Endothelial cell of umbilical vein (primary cell): ENCODE data around the gene RGP1. TPM values are rescaled to one million over a fixed set of nuclear protein-coding genes. Genes with fewer than 3 reads are reported as not detected.

Experiments
- BruUV-seq: library from RNA; stranded (reverse); fragments of 400-500 nt; replicated peaks from 2 replicates; lab custom pipeline; 2021; lab: Mats Ljungman, UMichigan
- CTCF ChIA-PET: fragments of 300-600, 350-600 bp; sonication (Branson Sonifier 250); formaldehyde crosslinking; loops from one replicate; lab custom pipeline; 2021; ENCODE audit warnings: antibody characterized with exemption, inconsistent platforms; lab: Charles Lee
- POLR2A ChIA-PET: fragments of 300-600, 350-600 bp; sonication (Branson Sonifier 250); formaldehyde crosslinking; loops from one replicate; lab custom pipeline; 2021; ENCODE audit warnings: antibody characterized with exemption, inconsistent platforms; lab: Charles Lee
- DNase-seq: peaks from one replicate; pipeline ENCODE4 v3.0.0-alpha.2; 2011; ENCODE audit warnings: low read depth, low spot score
- FAIRE-seq: peaks from 2 replicates; lab custom pipeline; 2011; peaks lifted over from hg19 to GRCh38; lab: Jason Lieb, UNC
- H2AFZ ChIP-seq: 2 replicates; pipeline ENCODE4 v1.6.0; 2012; ENCODE audit warnings: low read depth, low read length, control low read depth, inconsistent platforms
- H3K27ac ChIP-seq: 2 replicates; pipeline ENCODE4 v1.5.1; 2011; ENCODE audit warnings: low read depth, mild to moderate bottlenecking, control low read depth, low read length, moderate library complexity; ENCODE audit not compliant: insufficient read depth
- H3K27me3 ChIP-seq, 2 experiments: 2 replicates each; pipeline versions ENCODE4 v1.6.0 to v1.6.1; 2011; ENCODE audit warnings: low read length in 2 of 2, mixed read lengths in 1 of 2; ENCODE audit not compliant: control insufficient read depth in 2 of 2, insufficient read depth in 2 of 2
- H3K36me3 ChIP-seq, 2 experiments: 2 replicates in 1 of 2; 3 replicates in 1 of 2; pipeline ENCODE4 v1.5.1; 2011; ENCODE audit warnings: low read length in 2 of 2, mild to moderate bottlenecking in 1 of 2, moderate library complexity in 1 of 2; ENCODE audit not compliant: control insufficient read depth in 2 of 2, insufficient read depth in 2 of 2; ENCODE audit errors: extremely low read depth in 1 of 2
- H3K4me1 ChIP-seq: 3 replicates; pipeline ENCODE4 v1.5.1; 2011; ENCODE audit warnings: mild to moderate bottlenecking, low read length; ENCODE audit not compliant: control insufficient read depth, insufficient read depth; ENCODE audit errors: extremely low read depth
- H3K4me2 ChIP-seq: 2 replicates; pipeline ENCODE4 v1.6.1; 2011; ENCODE audit warnings: low read length, control low read depth, mixed read lengths; ENCODE audit not compliant: insufficient read depth
- H3K4me3 ChIP-seq, 3 experiments: fragments of 200-600 bp in 1 of 3; sonication (generic), shearing (Covaris generic) in 1 of 3; replicated peaks in 1 of 3; 2 replicates each; pipeline ENCODE4 v1.5.1; 2011 to 2016; ENCODE audit warnings: control low read depth in 3 of 3, low read length in 3 of 3, mild to moderate bottlenecking in 2 of 3, inconsistent platforms in 1 of 3, low read depth in 1 of 3, moderate library complexity in 1 of 3; ENCODE audit not compliant: insufficient read depth in 1 of 3
- H3K79me2 ChIP-seq: 2 replicates; pipeline ENCODE4 v1.6.0; 2012; ENCODE audit warnings: low read length, inconsistent platforms; ENCODE audit not compliant: control insufficient read depth, insufficient read depth
- H3K9ac ChIP-seq: replicated peaks from 2 replicates; pipeline ENCODE3; 2011; ENCODE audit warnings: low read length, control low read depth; ENCODE audit not compliant: insufficient read depth; ENCODE audit errors: extremely low read depth
- H3K9me1 ChIP-seq: replicated peaks from 3 replicates; pipeline ENCODE4 v1.6.0; 2011; ENCODE audit warnings: mild to moderate bottlenecking, low read length; ENCODE audit not compliant: control insufficient read depth, insufficient read depth; ENCODE audit errors: extremely low read depth
- H3K9me3 ChIP-seq: replicated peaks from 2 replicates; pipeline ENCODE4 v1.5.1; 2012; ENCODE audit warnings: low read length, inconsistent platforms; ENCODE audit not compliant: control insufficient read depth, insufficient read depth
- H4K20me1 ChIP-seq: replicated peaks from 2 replicates; pipeline ENCODE3; 2011; ENCODE audit warnings: mild to moderate bottlenecking, low read length; ENCODE audit not compliant: control insufficient read depth, insufficient read depth; ENCODE audit errors: extremely low read depth
- CTCF ChIP-seq, 2 donors: IDR thresholded peaks; 1 replicate in 1 of 2; 2 replicates in 1 of 2; pipeline ENCODE4 v1.5.1; 2011; ENCODE audit warnings: low read length in 2 of 2, mild to moderate bottlenecking in 2 of 2, moderate library complexity in 2 of 2, control low read depth in 1 of 2, inconsistent platforms in 1 of 2, low read depth in 1 of 2; ENCODE audit not compliant: insufficient read depth in 1 of 2; ENCODE audit errors: extremely low read depth in 1 of 2
- EZH2 ChIP-seq: IDR thresholded peaks from 2 replicates; pipeline ENCODE4 v1.6.1; 2012; ENCODE audit warnings: borderline replicate concordance, low read depth, mild to moderate bottlenecking, moderate library complexity, low read length, inconsistent platforms; ENCODE audit not compliant: severe bottlenecking
- FOS ChIP-seq: IDR thresholded peaks from 2 replicates; pipeline ENCODE4 v1.6.1; 2011; ENCODE audit warnings: mild to moderate bottlenecking, low read length, moderate library complexity, borderline replicate concordance; ENCODE audit not compliant: insufficient read depth
- GATA2 ChIP-seq: IDR thresholded peaks from 2 replicates; pipeline ENCODE4 v1.7.0; 2011; ENCODE audit warnings: low read depth, mild to moderate bottlenecking, moderate library complexity, mixed read lengths, low read length; ENCODE audit not compliant: insufficient read length, insufficient read depth
- JUN ChIP-seq: IDR thresholded peaks from 2 replicates; pipeline ENCODE4 v1.6.1; 2011; ENCODE audit warnings: borderline replicate concordance, low read depth; ENCODE audit not compliant: insufficient read length, insufficient read depth
- MAX ChIP-seq: IDR thresholded peaks from 2 replicates; pipeline ENCODE4 v1.6.1; 2011; ENCODE audit not compliant: insufficient read depth, insufficient read length
- MYC ChIP-seq: IDR thresholded peaks from one replicate; pipeline ENCODE4 v1.6.1; 2011; ENCODE audit warnings: mild to moderate bottlenecking, low read depth, low read length
- POLR2A ChIP-seq: IDR thresholded peaks from 2 replicates; pipeline ENCODE4 v1.6.1; 2012; ENCODE audit warnings: low read depth, mild to moderate bottlenecking, control low read depth, low read length
- POLR2AphosphoS5 ChIP-seq: IDR thresholded peaks from 2 replicates; pipeline ENCODE4 v1.6.1; 2012; ENCODE audit warnings: low read depth, mild to moderate bottlenecking, control low read depth, low read length, moderate library complexity; ENCODE audit not compliant: insufficient read depth
- dilution Hi-C: fragments of 300-500 bp; cut with MboI; formaldehyde crosslinking; loops from one replicate; pipeline ENCODE4 v1.15.0; 2019; ENCODE audit warnings: low sequenced_read_pairs; ENCODE audit not compliant: extremely low pct_ligation_motif_present
- intact Hi-C: fragments of 100-400 bp; cut with micrococcal nuclease; formaldehyde crosslinking; loops from one replicate; pipeline ENCODE4 v1.10.0; 2022
- polyA plus RNA-seq, 4 experiments: library from polyadenylated mRNA; depleted of rRNA in 3 of 4; stranded (reverse) in 3 of 4; unstranded in 1 of 4; fragments of >200 nt; gene quantifications; 2 replicates each; pipeline versions ENCODE4 v1.2.1 to v1.2.3, GENCODE V29; 2011 to 2012; ENCODE audit warnings: missing spikeins in 1 of 4
- total RNA-seq: library from RNA; stranded (reverse); gene quantifications from 2 replicates; pipeline ENCODE4 v1.2.3, GENCODE V29; 2021

Gene RGP1
- total and polyA plus RNA-seq, 2 donors (not counting 3 experiments of a cell fraction or from before 2014, with no cell fraction given): 15.0 to 29.0 TPM

- no peak overlapping the region for H3K27ac ChIP-seq
- H3K36me3 ChIP-seq: no peaks in the 10 kb centered on the region
- intact Hi-C loops (loop anchor here (1.0 to 2.0 kb wide), 6 partner anchors 25 to 233 kb away; partner anchors contain the start of gene HINT2), dilution Hi-C loops (no loop called here)
- no peaks in the 10 kb centered on the region for H3K27me3 ChIP-seq
- CTCF ChIA-PET: interaction anchor here (0.7 to 6.5 kb wide), 64 partner anchors 9 to 538 kb away, joined by 3 to 277 read pairs (median 6); partner anchors contain the start of genes CCDC107, CREB3, FAM221B and GBA2
- POLR2A ChIA-PET: interaction anchor here (0.6 to 2.5 kb wide), 4 partner anchors 34 to 91 kb away, joined by 3 to 9 read pairs (median 4); partner anchors contain the start of genes GBA2 and RGP1
- H3K4me3 ChIP-seq: peak overlapping the region in 1 of 3 experiments; percentile 11
- no peaks in the 10 kb centered on the region for H3K9me1 ChIP-seq
- peaks cover 28% of the 10 kb centered on the region for H3K4me1 ChIP-seq
- FAIRE-seq (peak; percentile 95), DNase-seq (peak; percentile 78)
- peaks cover 7% of the 10 kb centered on the region for H3K79me2 ChIP-seq
- H3K9me3 ChIP-seq: no peaks in the 10 kb centered on the region
- no peak for TF ChIP-seq FOS
- no peak for TF ChIP-seq POLR2AphosphoS5
- no peak for TF ChIP-seq POLR2A
- peak; percentile 76 to 84 for TF ChIP-seq CTCF (IDR thresholded peaks at IDR 0.05; ENCODE audit: extremely low read depth in 1 of 2, insufficient read depth in 1 of 2, low read depth in 1 of 2, low read length in 2 of 2)
- peak; percentile 35 for TF ChIP-seq GATA2
- no peak for TF ChIP-seq EZH2
- no peak for TF ChIP-seq MAX
- no peak for TF ChIP-seq MYC
- TF ChIP-seq JUN: no peak
- BruUV-seq: no TSS peak
- H2AFZ ChIP-seq: peak overlapping the region; percentile 85
- no peak overlapping the region for H3K4me2 ChIP-seq
- H3K9ac ChIP-seq: no peak overlapping the region
- H4K20me1 ChIP-seq: no peaks in the 10 kb centered on the region
These were observed 41.6 kb downstream of the RGP1 start for GRCh38 chr9:35790385-35791296.
